Stimulated activated naive CD8-positive, alpha-beta T cell treated with anti-CD3 and anti-CD28 coated beads, Interleukin-15, Interleukin-2, amounts not matched to agents 100 ng/mL and 50 ng/mL, for 24 hours (primary cell): ENCODE results near the gene ZYX.

Source experiments
- H3K27ac Mint-ChIP-seq: one replicate; pipeline ENCODE4 v1.8.0; 2021; ENCODE audit warnings: mild to moderate bottlenecking, mixed read lengths
- H3K27me3 Mint-ChIP-seq: one replicate; pipeline ENCODE4 v1.8.0; 2021; ENCODE audit warnings: mixed read lengths
- H3K36me3 Mint-ChIP-seq: one replicate; pipeline ENCODE4 v1.8.0; 2021; ENCODE audit warnings: low read depth, mixed read lengths
- H3K4me1 Mint-ChIP-seq: one replicate; pipeline ENCODE4 v1.8.0; 2021; ENCODE audit warnings: low read depth, mixed read lengths
- H3K4me3 Mint-ChIP-seq: one replicate; pipeline ENCODE4 v1.8.0; 2021; ENCODE audit warnings: mild to moderate bottlenecking, mixed read lengths
- H3K9me3 Mint-ChIP-seq: one replicate; pipeline ENCODE4 v1.8.0; 2021; ENCODE audit warnings: mixed read lengths

Gene ZYX

GRCh38 chr7:143426479-143427142 lies 45.5 kb downstream of the ZYX start:
- Mint-ChIP-seq H3K4me3 (no peak overlapping the region), H3K36me3 (no peaks in the 10 kb centered on the region), H3K4me1 (peaks cover 6% of the 10 kb centered on the region), H3K9me3 (no peaks in the 10 kb centered on the region), H3K27ac (no peak overlapping the region), H3K27me3 (no peaks in the 10 kb centered on the region)

GRCh38 chr7:143429770-143430698 lies 48.9 kb downstream of the ZYX start:
- no peaks in the 10 kb centered on the region for H3K36me3 Mint-ChIP-seq

GRCh38 chr7:143431109-143431508 lies 50.0 kb downstream of the ZYX start:
- Mint-ChIP-seq H3K36me3 (no peaks in the 10 kb centered on the region), H3K4me1 (peaks cover 6% of the 10 kb centered on the region), H3K27me3 (no peaks in the 10 kb centered on the region), H3K27ac (no peak overlapping the region), H3K4me3 (no peak overlapping the region), H3K9me3 (no peaks in the 10 kb centered on the region)

More at GRCh38 chr7:143429770-143430698, 48.9 kb downstream of the ZYX start:
- Mint-ChIP-seq H3K4me1 (peaks cover 6% of the 10 kb centered on the region), H3K9me3 (no peaks in the 10 kb centered on the region), H3K4me3 (no peak overlapping the region), H3K27ac (no peak overlapping the region), H3K27me3 (no peaks in the 10 kb centered on the region)

GRCh38 chr7:143433759-143434158 lies 52.6 kb downstream of the ZYX start:
- no peak overlapping the region for H3K27ac Mint-ChIP-seq
- no peaks in the 10 kb centered on the region for H3K27me3 Mint-ChIP-seq
- H3K4me1 Mint-ChIP-seq: peaks cover 21% of the 10 kb centered on the region
- no peaks in the 10 kb centered on the region for H3K9me3 Mint-ChIP-seq
- no peak overlapping the region for H3K4me3 Mint-ChIP-seq
- no peaks in the 10 kb centered on the region for H3K36me3 Mint-ChIP-seq

- Mint-ChIP-seq H3K4me1 (peaks cover 22% of the 10 kb centered on the region), H3K27ac (no peak overlapping the region), H3K4me3 (no peak overlapping the region), H3K9me3 (no peaks in the 10 kb centered on the region), H3K36me3 (no peaks in the 10 kb centered on the region), H3K27me3 (no peaks in the 10 kb centered on the region)
These were observed 53.5 kb downstream of the ZYX start for GRCh38 chr7:143434660-143435059.

GRCh38 chr7:143435266-143435665 lies 54.1 kb downstream of the ZYX start:
- H3K36me3 Mint-ChIP-seq: no peaks in the 10 kb centered on the region

GRCh38 chr7:143436325-143436946 lies 55.3 kb downstream of the ZYX start:
- Mint-ChIP-seq H3K27me3 (no peaks in the 10 kb centered on the region), H3K36me3 (no peaks in the 10 kb centered on the region), H3K4me3 (no peak overlapping the region), H3K4me1 (peaks cover 22% of the 10 kb centered on the region), H3K27ac (no peak overlapping the region), H3K9me3 (no peaks in the 10 kb centered on the region)

More at GRCh38 chr7:143435266-143435665, 54.1 kb downstream of the ZYX start:
- H3K4me1 Mint-ChIP-seq: peaks cover 22% of the 10 kb centered on the region
- H3K9me3 Mint-ChIP-seq: no peaks in the 10 kb centered on the region
- no peaks in the 10 kb centered on the region for H3K27me3 Mint-ChIP-seq
- no peak overlapping the region for H3K27ac Mint-ChIP-seq
- no peak overlapping the region for H3K4me3 Mint-ChIP-seq

- H3K27me3 Mint-ChIP-seq: no peaks in the 10 kb centered on the region
- H3K36me3 Mint-ChIP-seq: no peaks in the 10 kb centered on the region
- H3K4me1 Mint-ChIP-seq: peaks cover 22% of the 10 kb centered on the region
- H3K4me3 Mint-ChIP-seq: no peak overlapping the region
- no peaks in the 10 kb centered on the region for H3K9me3 Mint-ChIP-seq
- peak overlapping the region; percentile 64 for H3K27ac Mint-ChIP-seq
These were observed 56.4 kb downstream of the ZYX start for GRCh38 chr7:143437578-143437977.

- Mint-ChIP-seq H3K9me3 (no peaks in the 10 kb centered on the region), H3K27me3 (no peaks in the 10 kb centered on the region), H3K27ac (no peak overlapping the region)
These were observed 58.7 kb downstream of the ZYX start for GRCh38 chr7:143439866-143440265.

More at GRCh38 chr7:143439866-143440265, 58.7 kb downstream of the ZYX start:
- Mint-ChIP-seq H3K4me1 (peaks cover 22% of the 10 kb centered on the region), H3K36me3 (no peaks in the 10 kb centered on the region), H3K4me3 (no peak overlapping the region)
